IMR-90 (cell line): ENCODE results near the gene CENPX. TPM values are rescaled to one million over a fixed set of nuclear protein-coding genes. Genes with fewer than 3 reads are reported as not detected.
A peak's percentile ranks its signal among the peaks of the same experiment; 100 is the strongest.

ENCODE experiments used
- ATAC-seq: fragments of 200-7000 bp; cut with Tn5 transposase; 2 replicates; pipeline ENCODE4 v1.9.1; 2020; ENCODE audit warnings: low read depth, mild to moderate bottlenecking, moderate library complexity
- BruUV-seq: library from RNA; stranded (reverse); fragments of 400-500 nt; replicated peaks from 2 replicates; lab custom pipeline; 2021; lab: Mats Ljungman, UMichigan
- CTCF ChIA-PET: fragments of 300-600 bp; formaldehyde crosslinking; extraction: SDS; loops from one replicate; lab custom pipeline; 2021; ENCODE audit warnings: antibody characterized with exemption; lab: Yijun Ruan, JAX
- POLR2A ChIA-PET: fragments of 300-600 bp; sonication (Branson Sonifier 250); formaldehyde crosslinking; loops from one replicate; lab custom pipeline; 2022; ENCODE audit warnings: antibody characterized with exemption; ENCODE audit not compliant: unreplicated experiment; lab: Charles Lee
- DNase-seq: peaks from one replicate; pipeline ENCODE4 v3.0.0; 2013
- H2AFZ ChIP-seq: replicated peaks from 2 replicates; pipeline ENCODE3; 2013; ENCODE audit warnings: low read length, mild to moderate bottlenecking; ENCODE audit not compliant: poor library complexity
- H2AK5ac ChIP-seq: 2 replicates; pipeline ENCODE4 v1.6.1; 2013; ENCODE audit warnings: low read depth, low read length, inconsistent platforms
- H2AK9ac ChIP-seq: replicated peaks from 2 replicates; pipeline ENCODE3; 2013; ENCODE audit warnings: mild to moderate bottlenecking, low read depth, low read length, moderate library complexity; ENCODE audit not compliant: poor library complexity
- H2BK120ac ChIP-seq: 2 replicates; pipeline ENCODE4 v1.6.1; 2013; ENCODE audit warnings: low read depth, low read length, inconsistent platforms
- H2BK15ac ChIP-seq: 3 replicates; pipeline ENCODE4 v1.6.1; 2013; ENCODE audit warnings: low read depth, low read length, inconsistent platforms
- H2BK20ac ChIP-seq: 2 replicates; pipeline ENCODE4 v1.6.1; 2013; ENCODE audit warnings: low read depth, mild to moderate bottlenecking, inconsistent platforms, low read length, moderate library complexity
- H2BK5ac ChIP-seq: 2 replicates; pipeline ENCODE4 v1.6.1; 2013; ENCODE audit warnings: mild to moderate bottlenecking, low read depth, low read length, inconsistent platforms; ENCODE audit not compliant: poor library complexity, severe bottlenecking
- H3K14ac ChIP-seq: replicated peaks from 2 replicates; pipeline ENCODE4 v1.6.1; 2013; ENCODE audit warnings: low read depth, low read length, inconsistent platforms
- H3K18ac ChIP-seq: 2 replicates; pipeline ENCODE4 v1.6.1; 2013; ENCODE audit warnings: low read depth, low read length, control low read depth
- H3K23ac ChIP-seq: 2 replicates; pipeline ENCODE4 v1.6.1; 2013; ENCODE audit warnings: low read depth, low read length, inconsistent platforms
- H3K27ac ChIP-seq: 2 replicates; pipeline ENCODE4 v1.5.1; 2013; ENCODE audit warnings: mild to moderate bottlenecking, control low read depth, low read length; ENCODE audit not compliant: insufficient read depth
- H3K27me3 ChIP-seq: 2 replicates; pipeline ENCODE4 v1.6.1; 2013; ENCODE audit warnings: low read length; ENCODE audit not compliant: control insufficient read depth, insufficient read depth
- H3K36me3 ChIP-seq: 2 replicates; pipeline ENCODE4 v1.6.1; 2013; ENCODE audit warnings: low read length, mixed read lengths; ENCODE audit not compliant: control insufficient read depth, insufficient read depth
- H3K4ac ChIP-seq: 2 replicates; pipeline ENCODE4 v1.6.1; 2013; ENCODE audit warnings: low read depth, low read length, inconsistent platforms
- H3K4me1 ChIP-seq: 2 replicates; pipeline ENCODE4 v1.6.1; 2013; ENCODE audit warnings: low read length, mixed read lengths; ENCODE audit not compliant: control insufficient read depth, insufficient read depth
- H3K4me2 ChIP-seq: 2 replicates; pipeline ENCODE4 v1.6.1; 2013; ENCODE audit warnings: low read depth, mild to moderate bottlenecking, control low read depth, low read length, moderate library complexity
- H3K4me3 ChIP-seq: 2 replicates; pipeline ENCODE4 v1.5.1; 2013; ENCODE audit warnings: low read depth, mild to moderate bottlenecking, control low read depth, low read length, moderate library complexity; ENCODE audit not compliant: insufficient read depth
- H3K56ac ChIP-seq: 2 replicates; pipeline ENCODE4 v1.6.1; 2013; ENCODE audit warnings: low read length, inconsistent platforms; ENCODE audit not compliant: insufficient read depth; ENCODE audit errors: extremely low read depth
- H3K79me1 ChIP-seq, 2 experiments: 2 replicates each; pipeline ENCODE4 v1.6.1; 2013; ENCODE audit warnings: low read length in 2 of 2, inconsistent platforms in 1 of 2, low read depth in 1 of 2
- H3K9ac ChIP-seq: 2 replicates; pipeline ENCODE4 v1.6.1; 2013; ENCODE audit warnings: low read depth, low read length, control low read depth
- H3K9me1 ChIP-seq: 2 replicates; pipeline ENCODE4 v1.6.1; 2013; ENCODE audit warnings: low read length, inconsistent platforms; ENCODE audit not compliant: insufficient read depth
- H3K9me3 ChIP-seq: 2 replicates; pipeline ENCODE4 v1.6.1; 2013; ENCODE audit warnings: low read length; ENCODE audit not compliant: control insufficient read depth, insufficient read depth
- H4K20me1 ChIP-seq: 2 replicates; pipeline ENCODE4 v1.6.1; 2013; ENCODE audit warnings: low read length, inconsistent platforms; ENCODE audit not compliant: insufficient read depth
- H4K5ac ChIP-seq: 2 replicates; pipeline ENCODE4 v1.6.1; 2013; ENCODE audit warnings: mild to moderate bottlenecking, low read depth, low read length, control low read depth
- H4K8ac ChIP-seq, 2 experiments: 2 replicates each; pipeline ENCODE4 v1.6.1; 2013; ENCODE audit warnings: low read depth in 2 of 2, low read length in 2 of 2, control low read depth in 1 of 2, inconsistent platforms in 1 of 2
- H4K91ac ChIP-seq: 2 replicates; pipeline ENCODE4 v1.6.1; 2013; ENCODE audit warnings: low read depth, low read length, inconsistent platforms; ENCODE audit not compliant: insufficient read depth
- BHLHE40 ChIP-seq: fragments of 150-350 bp; IDR thresholded peaks from 2 replicates; pipeline ENCODE4 v1.6.1; 2016; ENCODE audit warnings: mild to moderate bottlenecking, low read depth, low read length
- CEBPB ChIP-seq: IDR thresholded peaks from 2 replicates; pipeline ENCODE4 v1.6.1; 2012; ENCODE audit warnings: low read depth, low read length, improper control_type of control experiment
- CHD1 ChIP-seq: IDR thresholded peaks from 2 replicates; pipeline ENCODE4 v1.6.1; 2012; ENCODE audit warnings: low read depth, low read length, improper control_type of control experiment
- CTCF ChIP-seq: conservative IDR thresholded peaks from 2 replicates; pipeline ENCODE4 v1.5.1; 2012; ENCODE audit warnings: mild to moderate bottlenecking, low read depth, low read length, improper control_type of control experiment
- ELK1 ChIP-seq: fragments of 150-350 bp; IDR thresholded peaks from 2 replicates; pipeline ENCODE4 v1.6.1; 2016; ENCODE audit warnings: low read depth, mild to moderate bottlenecking, low read length, moderate library complexity, borderline replicate concordance
- FOS ChIP-seq: fragments of 150-350 bp; IDR thresholded peaks from 2 replicates; pipeline ENCODE4 v1.6.1; 2016; ENCODE audit warnings: low read depth, low read length
- MAFK ChIP-seq: IDR thresholded peaks from 2 replicates; pipeline ENCODE4 v1.6.1; 2012; ENCODE audit warnings: low read depth, low read length, improper control_type of control experiment
- MAZ ChIP-seq: IDR thresholded peaks from 2 replicates; pipeline ENCODE4 v1.6.1; 2012; ENCODE audit warnings: low read depth, mild to moderate bottlenecking, low read length, improper control_type of control experiment, moderate library complexity, borderline replicate concordance
- MXI1 ChIP-seq: IDR thresholded peaks from 2 replicates; pipeline ENCODE4 v1.6.1; 2012; ENCODE audit warnings: low read depth, mild to moderate bottlenecking, low read length, moderate library complexity, borderline replicate concordance
- NFE2L2 ChIP-seq: fragments of 150-350 bp; IDR thresholded peaks from 2 replicates; pipeline ENCODE4 v1.6.1; 2016; ENCODE audit warnings: low read depth, mild to moderate bottlenecking, low read length
- POLR2A ChIP-seq: IDR thresholded peaks from 2 replicates; pipeline ENCODE4 v1.6.1; 2012; ENCODE audit warnings: mild to moderate bottlenecking, low read depth, low read length
- RCOR1 ChIP-seq: IDR thresholded peaks from 2 replicates; pipeline ENCODE4 v1.6.1; 2012; ENCODE audit warnings: mild to moderate bottlenecking, low read length, improper control_type of control experiment; ENCODE audit not compliant: insufficient replicate concordance
- RFX5 ChIP-seq: IDR thresholded peaks from 2 replicates; pipeline ENCODE4 v1.8.0; 2012; ENCODE audit warnings: low read depth, mild to moderate bottlenecking, low read length, moderate library complexity
- SMC3 ChIP-seq: fragments of 150-350 bp; IDR thresholded peaks from 2 replicates; pipeline ENCODE4 v1.6.1; 2016; ENCODE audit warnings: low read depth, mild to moderate bottlenecking, antibody characterized with exemption, low read length, moderate library complexity
- USF2 ChIP-seq: fragments of 150-350 bp; IDR thresholded peaks from 2 replicates; pipeline ENCODE4 v1.6.1; 2017; ENCODE audit warnings: mild to moderate bottlenecking, antibody characterized with exemption, low read length, low read depth
- WGBS, 2 experiments: methylation state at CpG; one replicate each; pipeline versions ENCODE4 v1.1.5 to v1.1.7; 2013; ENCODE audit warnings: missing lambda C conversion rate in 2 of 2; ENCODE audit not compliant: insufficient read length in 1 of 2; ENCODE audit errors: extremely low coverage in 2 of 2; 5-methylcytosine and 5-hydroxymethylcytosine counted together
- dilution Hi-C: fragments of 300-500 bp; cut with HindIII; formaldehyde crosslinking; loops from one replicate; pipeline ENCODE4 v1.14.3; 2018; ENCODE audit warnings: low sequenced_read_pairs; ENCODE audit not compliant: unreplicated experiment
- in situ Hi-C: fragments of 300-500 bp; cut with MboI; formaldehyde crosslinking; loops from 3 replicates; pipeline ENCODE4 v1.14.3; 2019; ENCODE audit warnings: low sequenced_read_pairs, inconsistent platforms, mixed read lengths
- intact Hi-C: fragments of 100-400 bp; cut with micrococcal nuclease; formaldehyde crosslinking; loops from 2 replicates; pipeline ENCODE4 v1.10.0; 2022
- polyA plus RNA-seq, 3 experiments: library from polyadenylated mRNA; depleted of rRNA; stranded (reverse); fragments of >200 nt; gene quantifications; 2 replicates each; pipeline ENCODE4 v1.2.3, GENCODE V29; 2012; ENCODE audit warnings: low replicate concordance in 1 of 3
- total RNA-seq: library from RNA; depleted of rRNA; stranded (reverse); fragments of >200 nt; gene quantifications from 2 replicates; pipeline ENCODE4 v1.2.3, GENCODE V29; 2012

Gene CENPX
- total and polyA plus RNA-seq, 2 of the 4 experiments (the other 2 are of a cell fraction): 44.8 to 86.8 TPM

GRCh38 chr17:81993729-81994592, 28.7 kb downstream of the CENPX start:
- no peaks in the 10 kb centered on the region for H3K9me1 ChIP-seq
- no peak overlapping the region for H3K23ac ChIP-seq
- H3K14ac ChIP-seq: no peak overlapping the region
- no peak overlapping the region for H2BK5ac ChIP-seq
- no peak overlapping the region; the same call in 1 of the 2 replicates for H2AK5ac ChIP-seq
- H2BK120ac ChIP-seq: no peak overlapping the region
- no peak overlapping the region for H2BK20ac ChIP-seq
- H3K27me3 ChIP-seq: no peaks in the 10 kb centered on the region
- dilution Hi-C loops (no loop called here), intact Hi-C loops (no loop called here), in situ Hi-C loops (no loop called here)
- ATAC-seq: no peak
- H3K4me3 ChIP-seq: no peak overlapping the region
- no peak overlapping the region for H4K8ac ChIP-seq
- CTCF ChIA-PET: no interaction called here
- no peak for DNase-seq
- no peak overlapping the region for H3K27ac ChIP-seq
- H4K5ac ChIP-seq: no peak overlapping the region
- peaks cover 9 to 27% of the 10 kb centered on the region in 2 experiments; a peak in 3 of 4 replicates for H3K79me1 ChIP-seq
- H2AFZ ChIP-seq: peak overlapping the region; percentile 10
- H2BK15ac ChIP-seq: no peak overlapping the region
- no peak overlapping the region for H3K4ac ChIP-seq
- BruUV-seq: no TSS peak
- peak overlapping the region; percentile 19 for H2AK9ac ChIP-seq
- peaks cover 13% of the 10 kb centered on the region for H3K4me1 ChIP-seq
- no peak overlapping the region for H4K91ac ChIP-seq
- H3K9me3 ChIP-seq: no peaks in the 10 kb centered on the region
- WGBS, 2 experiments: 94% methylated on average over 20 of the region's 37 CpGs; no CpG with 5 or more reads in 1 of the 2 experiments
- no peak overlapping the region for H3K56ac ChIP-seq
- no peak overlapping the region for H3K18ac ChIP-seq
- H3K36me3 ChIP-seq: peaks cover 10% of the 10 kb centered on the region
- H3K4me2 ChIP-seq: no peak overlapping the region
- POLR2A ChIA-PET: no interaction called here
- H4K20me1 ChIP-seq: peaks cover 6% of the 10 kb centered on the region
- H3K9ac ChIP-seq: no peak overlapping the region
- TF ChIP-seq POLR2A (no peak), MAZ (no peak), MXI1 (no peak), CTCF (no peak), NFE2L2 (no peak), RCOR1 (no peak), RFX5 (no peak), USF2 (no peak), SMC3 (no peak), BHLHE40 (no peak), ELK1 (no peak), CHD1 (no peak), FOS (no peak), MAFK (no peak), CEBPB (no peak)
